GM13977 (cell line): ENCODE data around the gene LRCH1.

Experiments
- DNase-seq: peaks from one replicate; pipeline ENCODE4 v3.0.0; 2012; ENCODE audit warnings: low spot score
- CTCF ChIP-seq: IDR thresholded peaks from 2 replicates; pipeline ENCODE4 v1.5.1; 2012; ENCODE audit warnings: mild to moderate bottlenecking, control low read depth; ENCODE audit not compliant: insufficient read depth; ENCODE audit errors: extremely low read depth, missing control alignments
- in situ Hi-C: fragments of 300-500 bp; cut with MboI; formaldehyde crosslinking; loops from one replicate; pipeline ENCODE4 v1.12.0; 2022; ENCODE audit warnings: low sequenced_read_pairs, low pct_unique_long_range_greater_than_20kb, mixed read lengths, inconsistent platforms; ENCODE audit not compliant: unreplicated experiment

LRCH1 gene

GRCh38 chr13:46644816-46645215 is 91.8 kb downstream of the LRCH1 start:
- no peak for TF ChIP-seq CTCF
- no peak for DNase-seq
- in situ Hi-C loops, result no loop called here

GRCh38 chr13:46647512-46648065 is 94.6 kb downstream of the LRCH1 start:
- TF ChIP-seq CTCF, result no peak
- no peak for DNase-seq
- in situ Hi-C loops, result no loop called here

- in situ Hi-C loops, result no loop called here
- no peak for TF ChIP-seq CTCF
- no peak for DNase-seq
These were observed 95.2 kb downstream of the LRCH1 start for GRCh38 chr13:46648166-46648607.

GRCh38 chr13:46649816-46650215 is 96.8 kb downstream of the LRCH1 start:
- no peak for TF ChIP-seq CTCF
- DNase-seq, result no peak
- in situ Hi-C loops, result no loop called here

GRCh38 chr13:46654951-46655350 is 102.0 kb downstream of the LRCH1 start:
- TF ChIP-seq CTCF, result no peak
- no peak for DNase-seq
- in situ Hi-C loops, result no loop called here

- no peak for DNase-seq
- in situ Hi-C loops, result no loop called here
These were observed 102.6 kb downstream of the LRCH1 start for GRCh38 chr13:46655377-46656180.

More at GRCh38 chr13:46655377-46656180, 102.6 kb downstream of the LRCH1 start:
- no peak for TF ChIP-seq CTCF
